Activated CD8-positive, alpha-beta memory T cell treated with anti-CD3 and anti-CD28 coated beads for 48 hours (primary cell): ENCODE data around the gene CYCS.
A peak's percentile ranks its signal among the peaks of the same experiment; 100 is the strongest.
"Not testable (repeated sequence)": the region's sequence is repeated elsewhere in the genome, so short reads cannot be mapped to it uniquely, and the experiment has no call there.

ENCODE experiments used
- DNase-seq, 3 experiments: peaks; one replicate each; pipeline ENCODE4 v3.0.0-alpha.2; 2020; ENCODE audit warnings: low read depth in 2 of 3, low spot score in 2 of 3

Gene CYCS

DNA sequence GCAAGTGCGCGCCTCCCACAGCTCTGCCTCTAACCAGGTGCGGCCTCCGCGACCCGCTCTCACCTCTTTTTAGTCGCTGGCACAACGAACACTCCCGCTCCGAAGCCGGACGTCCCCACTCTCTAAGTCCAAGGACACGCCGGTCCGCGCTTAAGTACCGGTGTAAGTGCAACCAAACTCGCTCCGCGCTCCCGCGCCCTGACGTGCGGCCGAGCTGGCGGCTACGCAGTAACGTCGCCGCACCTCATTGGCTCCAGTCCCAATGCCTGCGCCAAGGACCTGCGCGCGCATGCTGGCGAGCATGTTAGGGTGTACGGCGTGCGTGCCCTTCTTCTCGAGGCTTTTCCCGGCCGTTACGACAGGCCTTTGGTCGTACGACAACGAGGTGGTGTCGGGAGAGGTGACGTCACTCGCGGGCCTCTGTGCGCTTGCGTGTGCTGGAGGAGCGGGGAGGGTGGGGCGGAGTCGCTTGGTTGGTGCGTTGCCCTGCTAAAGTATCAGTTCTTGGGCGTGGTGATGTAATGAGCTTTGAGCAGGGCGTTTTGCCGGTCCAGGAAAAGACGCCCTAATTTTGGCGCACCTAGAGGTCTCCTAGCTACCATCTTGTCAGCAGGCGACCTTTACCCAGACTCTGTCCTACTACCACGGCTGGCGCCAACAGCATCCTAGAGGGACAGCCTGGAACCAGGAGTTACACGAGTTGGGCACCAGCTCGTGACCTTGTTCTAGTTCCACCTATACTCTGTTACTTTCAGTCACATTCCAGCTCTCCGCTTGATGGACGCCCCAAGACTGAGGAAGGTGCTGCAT is at the start of gene CYCS:
CYCS (minus strand) TSS at position 124 of the 810 bp plus-strand sequence. CDS start 1,141 bp downstream, outside the sequence.
- peak; percentile 90 to 100 (median 97) for DNase-seq

DNA sequence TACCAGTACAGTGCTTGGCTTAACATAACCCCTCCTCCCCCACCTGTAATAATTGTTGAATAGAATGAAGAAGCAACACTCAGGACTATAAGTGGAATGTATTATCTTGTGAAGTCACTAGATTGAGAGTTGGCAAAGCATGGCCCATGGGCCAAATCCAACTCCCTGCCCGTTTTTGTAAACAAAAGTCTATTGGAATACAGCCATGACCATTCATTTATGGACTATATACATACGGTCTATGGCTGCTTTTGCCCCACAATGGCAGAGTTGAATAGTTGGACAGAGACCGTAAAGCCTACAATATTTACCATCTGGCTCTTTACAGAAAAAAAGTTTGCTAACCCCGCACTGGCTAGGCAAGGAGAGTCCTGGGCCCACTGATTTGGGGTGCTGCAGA is 48.1 kb upstream of the CYCS start:
- no peak for DNase-seq

DNA sequence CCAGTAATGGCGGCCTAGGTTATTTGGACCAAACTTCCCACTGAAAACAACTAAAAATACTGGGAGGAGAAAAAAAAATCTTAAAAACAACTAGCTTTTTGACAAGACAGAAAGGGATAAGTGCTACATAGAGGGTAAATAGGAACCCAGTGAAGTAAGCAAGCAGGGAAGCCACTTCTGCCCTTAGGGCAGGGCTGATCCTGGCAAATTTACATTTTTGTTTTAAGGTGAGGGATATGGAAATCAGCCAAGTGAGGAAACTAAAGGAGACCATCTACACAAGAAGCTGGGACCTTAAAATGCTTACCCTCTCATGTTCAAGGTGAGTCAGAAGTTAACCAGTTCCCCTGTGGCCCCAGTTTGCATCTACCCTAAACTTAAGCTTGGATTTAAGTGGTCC is 46.5 kb upstream of the CYCS start:
- DNase-seq = no peak

DNA sequence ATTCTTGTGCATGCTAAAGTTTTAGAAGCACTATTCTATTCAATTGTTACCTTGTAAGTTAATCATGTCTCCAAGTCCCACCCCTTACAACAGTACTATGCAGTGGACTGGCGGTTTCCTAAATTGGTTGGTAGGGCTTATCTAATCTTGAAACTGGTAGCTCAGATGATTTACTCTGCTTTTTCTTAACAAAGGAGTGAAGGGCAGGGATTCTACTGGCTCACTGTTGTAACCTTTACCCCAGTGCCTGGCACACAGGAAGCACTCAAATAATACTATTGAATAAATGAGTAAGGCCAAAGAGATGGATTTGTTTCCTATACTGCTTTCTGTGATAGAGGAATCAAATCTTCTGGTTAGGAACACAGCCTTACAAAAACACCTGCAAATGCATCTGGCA is 46.0 kb upstream of the CYCS start:
- DNase-seq = no peak

DNA sequence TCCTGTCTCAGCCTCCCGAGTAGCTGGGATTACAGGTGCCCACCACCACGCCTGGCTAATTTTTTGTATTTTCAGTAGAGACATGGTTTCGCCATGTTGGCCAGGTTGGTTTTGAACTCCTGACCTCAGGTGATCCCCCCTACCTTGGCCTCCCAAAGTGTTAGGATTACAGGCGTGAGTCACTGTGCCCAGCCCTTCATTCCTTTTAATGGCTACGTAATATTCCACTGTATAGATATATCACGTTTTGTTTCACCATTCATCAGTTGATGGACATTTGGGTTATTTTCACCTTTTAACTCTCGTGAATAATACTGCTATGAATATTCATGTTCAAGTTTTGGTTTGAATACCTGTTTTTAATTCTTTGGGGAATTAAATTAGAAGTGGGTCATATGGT is 44.6 kb upstream of the CYCS start:
- no peak for DNase-seq

DNA sequence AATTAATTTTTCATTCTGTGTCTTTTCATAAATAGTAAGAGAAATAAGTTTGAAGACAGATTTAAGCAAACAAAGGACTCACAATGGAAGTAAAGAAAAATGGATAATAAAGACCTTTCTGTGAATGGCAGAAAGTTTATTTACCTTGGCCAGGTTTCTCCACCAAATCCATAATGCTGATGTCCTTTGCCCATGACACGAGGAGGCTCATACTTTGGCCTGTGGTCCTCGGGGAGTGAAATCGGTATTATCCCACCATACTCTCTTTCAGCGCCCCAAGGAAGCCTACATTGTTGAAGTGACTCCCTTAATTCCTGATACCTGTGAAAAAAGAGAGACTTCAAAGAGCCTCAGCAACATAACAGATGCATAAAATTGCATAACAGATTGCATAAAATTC is 43.1 kb upstream of the CYCS start:
- DNase-seq = no peak

DNA sequence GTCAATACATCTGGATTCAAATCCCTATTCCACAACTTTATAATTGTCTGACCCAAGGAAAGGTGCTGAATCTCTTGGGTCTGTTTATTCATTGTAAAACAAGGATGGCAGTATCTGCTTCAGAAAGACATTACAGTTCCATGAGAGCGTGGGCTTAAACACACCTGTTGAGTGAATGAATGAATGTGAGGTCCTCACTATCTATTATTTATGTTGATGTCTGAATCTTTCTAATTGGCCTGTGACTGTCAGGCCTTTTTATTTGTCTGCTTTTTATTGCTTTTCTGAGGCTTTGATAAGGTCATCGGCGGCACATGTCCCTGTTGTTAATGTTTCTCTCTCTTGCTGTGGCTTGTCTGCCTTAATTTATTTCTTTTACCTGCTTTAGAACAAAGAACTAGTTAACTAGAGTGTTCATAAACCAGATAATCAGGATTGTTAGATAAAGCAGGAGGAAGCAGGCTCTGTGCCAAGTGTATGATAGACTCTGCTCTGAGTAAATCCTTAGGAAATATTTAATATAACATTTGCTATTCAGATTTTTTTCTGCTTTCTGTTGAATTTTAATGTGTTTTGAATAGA is 42.3 kb upstream of the CYCS start:
- no peak for DNase-seq

DNA sequence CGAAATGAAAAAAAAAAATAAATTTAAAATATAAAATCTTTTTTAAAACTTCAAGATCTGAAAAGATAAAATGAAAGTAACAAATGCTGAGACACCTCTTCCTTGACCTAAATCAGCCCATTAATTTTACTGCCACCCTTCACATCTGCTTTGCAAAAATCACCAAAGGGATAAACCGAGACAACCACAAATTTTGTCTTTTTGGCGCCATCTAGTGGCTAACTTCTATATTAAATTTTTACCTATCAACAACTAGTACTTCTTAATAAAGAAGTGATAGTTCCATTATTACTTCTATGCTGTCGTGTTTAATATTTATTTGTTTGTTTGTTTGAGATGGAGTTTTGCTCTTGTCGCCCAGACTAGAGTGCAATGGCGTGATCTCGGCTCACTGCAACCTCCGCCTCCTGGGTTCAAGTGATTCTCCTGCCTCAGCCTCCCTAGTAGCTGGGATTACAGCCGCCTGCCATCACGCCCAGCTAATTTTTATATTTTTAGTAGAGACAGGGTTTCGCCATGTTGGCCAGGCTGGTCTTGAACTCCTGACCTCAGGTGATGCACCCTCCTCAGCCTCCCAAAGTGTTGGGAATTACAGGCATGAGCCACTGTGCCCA is 35.0 kb upstream of the CYCS start:
- not testable (repeated sequence) for DNase-seq

DNA sequence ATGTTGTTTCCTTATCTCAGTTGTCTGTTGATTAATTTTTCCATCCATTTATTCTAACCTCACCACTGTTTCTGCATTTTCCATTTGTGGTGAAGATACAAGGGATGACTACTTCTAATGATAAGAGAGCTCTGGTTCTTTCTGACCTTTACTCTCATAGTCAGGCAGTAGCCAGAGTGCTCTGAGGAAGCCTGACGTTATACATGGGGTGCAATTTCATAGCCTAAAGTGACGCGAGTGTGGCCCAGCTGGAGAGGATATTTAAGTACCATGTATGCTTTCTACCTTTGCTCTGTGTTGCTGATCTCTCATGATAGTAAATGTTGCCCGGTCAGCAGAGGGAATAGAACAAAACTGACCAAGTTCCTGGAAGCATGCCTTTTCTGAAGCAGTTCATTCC is 33.9 kb upstream of the CYCS start:
- no peak for DNase-seq

DNA sequence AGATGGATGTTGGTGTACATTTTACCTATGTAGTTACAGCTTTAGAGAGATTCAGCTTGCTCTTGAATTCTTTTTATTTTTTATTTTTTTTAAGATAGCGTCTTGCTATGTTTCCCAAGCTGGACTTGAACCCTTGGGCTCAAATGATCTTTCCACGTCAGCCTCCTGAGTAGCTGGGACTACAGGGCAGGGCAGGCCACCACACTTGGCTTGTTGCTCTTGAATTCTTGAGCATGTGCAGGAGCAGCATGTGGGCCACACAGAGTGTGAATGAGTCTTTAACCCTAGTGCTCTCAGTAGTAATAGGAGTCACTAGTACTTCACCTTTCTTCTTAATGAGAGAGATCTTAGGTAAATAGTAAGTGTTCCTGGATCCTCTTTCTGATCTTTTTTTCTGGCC is 26.7 kb upstream of the CYCS start:
- no peak for DNase-seq

DNA sequence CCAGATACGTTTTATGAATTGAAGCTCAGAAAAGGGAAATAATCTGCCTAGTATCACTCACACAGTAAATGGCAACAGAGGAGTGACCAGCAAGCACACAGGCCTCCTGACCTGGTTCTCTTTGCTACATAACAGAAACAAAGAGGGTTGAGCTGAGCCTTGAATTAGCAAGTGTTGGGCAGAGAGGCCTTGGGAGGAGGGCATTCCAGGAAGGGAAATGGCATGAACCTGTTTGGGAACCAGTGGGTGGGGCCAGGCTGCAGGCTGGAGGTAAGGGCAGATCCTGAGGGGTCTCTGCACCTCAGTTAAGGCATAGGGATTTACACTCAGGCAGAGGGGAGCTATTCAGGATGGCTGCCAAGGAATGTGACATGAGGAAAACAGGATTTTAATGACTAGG is 24.8 kb upstream of the CYCS start:
- no peak for DNase-seq

DNA sequence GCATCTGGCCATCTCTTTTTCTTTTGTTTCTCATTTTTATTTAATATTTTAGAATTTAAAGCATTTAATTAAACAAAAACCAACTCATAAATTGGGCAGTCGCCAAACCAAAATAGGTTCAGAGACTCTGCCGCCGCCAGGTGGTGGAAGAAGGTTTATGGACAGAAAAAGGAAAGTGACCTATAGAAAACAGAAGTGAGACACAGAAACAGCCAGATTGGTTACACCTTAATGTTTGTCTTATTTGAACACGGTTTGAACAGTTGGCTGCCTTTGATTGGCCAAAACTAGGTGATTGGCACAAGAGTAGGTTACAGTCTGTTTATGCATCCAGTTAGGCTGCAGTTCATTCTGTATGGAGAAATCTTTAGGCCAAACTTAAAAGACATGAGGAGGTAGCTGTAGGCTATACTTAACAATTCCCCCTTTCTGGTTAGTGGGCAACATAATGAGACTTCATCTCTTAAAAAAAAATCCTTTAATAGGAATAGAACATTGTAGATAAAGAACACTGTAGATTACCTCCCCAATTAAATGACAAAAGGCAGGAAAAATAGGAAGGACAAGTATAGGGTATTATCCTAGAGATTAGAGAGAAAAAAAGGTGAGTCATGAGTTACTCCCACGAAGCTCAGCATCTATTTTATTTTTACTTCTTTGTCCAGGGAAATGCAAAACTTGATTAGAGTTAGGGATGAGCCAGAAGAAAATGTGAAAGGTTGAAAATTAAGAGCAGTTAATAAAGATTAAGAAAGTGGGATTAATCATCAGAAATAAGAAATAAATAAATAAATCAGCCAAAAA is 23.9 kb upstream of the CYCS start:
- no peak for DNase-seq

DNA sequence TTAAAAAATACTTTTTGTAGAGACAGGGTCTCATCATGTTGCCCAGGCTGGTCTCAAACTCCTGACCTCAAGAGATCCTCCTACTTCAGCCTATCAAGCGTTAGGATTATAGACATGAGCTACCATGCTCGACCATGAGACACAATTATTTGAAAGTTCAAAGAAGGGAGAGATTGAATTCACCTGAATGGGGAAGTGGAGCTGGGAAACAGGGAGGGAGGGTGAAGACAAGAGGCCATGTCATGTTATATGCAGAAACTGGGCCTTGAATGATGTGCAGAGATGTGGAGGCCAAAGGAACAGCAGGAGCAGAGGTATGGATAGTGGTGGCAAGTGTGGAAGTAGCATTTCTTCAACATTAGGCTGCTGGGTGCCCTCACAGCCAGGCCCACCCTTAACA is 18.7 kb upstream of the CYCS start:
- no peak for DNase-seq

DNA sequence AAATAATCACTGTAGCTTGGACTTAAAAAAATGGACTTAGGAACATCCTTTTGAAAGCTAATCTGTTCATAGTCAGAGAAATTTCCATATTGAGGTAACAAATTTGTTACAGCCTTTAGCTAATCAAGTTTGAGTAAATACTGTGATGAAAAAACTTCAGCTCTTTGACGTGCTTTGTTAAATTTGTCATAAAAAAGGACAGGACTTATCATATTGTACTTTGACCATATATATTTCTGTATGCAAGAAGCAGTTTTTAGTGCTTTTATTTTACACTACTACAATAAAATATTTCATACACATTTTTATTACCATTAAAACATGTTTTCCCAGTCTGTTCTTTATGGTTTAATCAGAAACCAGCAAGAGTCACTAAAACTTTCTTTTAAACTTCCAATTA is 14.5 kb upstream of the CYCS start:
- DNase-seq = no peak

DNA sequence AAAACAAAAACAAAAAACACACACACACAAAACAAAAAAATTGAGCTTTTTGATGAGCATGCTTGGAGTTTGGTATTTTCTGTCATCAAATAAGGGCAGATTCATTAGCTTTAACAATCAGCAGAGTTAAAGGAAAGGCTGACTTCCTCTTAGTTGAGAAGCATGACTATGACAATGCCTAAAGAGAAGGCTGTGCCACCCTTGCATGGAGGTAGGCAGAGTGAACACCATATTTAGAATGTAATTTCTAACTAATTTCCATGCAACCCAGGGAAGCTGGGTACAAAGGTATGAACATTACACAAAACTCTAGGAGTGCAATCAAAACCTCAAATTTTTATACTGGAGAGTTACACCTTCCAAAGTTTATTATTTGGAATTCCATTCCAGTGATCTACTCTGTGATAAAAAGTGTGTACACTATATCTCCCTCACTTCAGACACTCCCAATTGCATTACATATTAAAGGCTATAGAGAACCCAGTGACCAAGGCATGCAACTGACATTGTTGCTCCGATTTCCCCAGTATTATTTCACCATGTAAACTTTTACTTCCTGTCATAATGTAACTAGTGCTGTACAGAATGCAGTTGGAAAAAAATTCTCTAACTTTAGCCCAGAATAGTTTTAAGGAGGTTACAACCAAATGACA is 9.4 kb upstream of the CYCS start:
- no peak for DNase-seq

DNA sequence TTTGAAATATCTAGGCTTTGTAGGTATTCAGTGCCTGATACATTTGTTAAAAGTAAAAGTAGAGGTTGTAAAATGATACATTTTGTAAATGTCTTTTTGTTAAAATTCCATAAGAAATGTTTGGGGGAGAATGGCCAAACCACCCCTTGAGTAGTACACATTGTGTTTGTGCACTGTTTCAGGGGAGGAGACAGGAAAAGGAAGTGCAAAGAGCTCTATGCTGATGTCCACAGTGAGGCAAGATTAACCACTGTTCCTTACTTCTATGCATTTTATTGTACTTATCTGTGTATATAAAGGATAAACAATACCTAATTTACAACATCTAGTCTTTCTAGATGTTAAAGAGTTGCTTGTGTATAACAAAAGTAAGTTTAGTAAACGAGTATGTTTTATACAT is 7.4 kb upstream of the CYCS start:
- no peak for DNase-seq

DNA sequence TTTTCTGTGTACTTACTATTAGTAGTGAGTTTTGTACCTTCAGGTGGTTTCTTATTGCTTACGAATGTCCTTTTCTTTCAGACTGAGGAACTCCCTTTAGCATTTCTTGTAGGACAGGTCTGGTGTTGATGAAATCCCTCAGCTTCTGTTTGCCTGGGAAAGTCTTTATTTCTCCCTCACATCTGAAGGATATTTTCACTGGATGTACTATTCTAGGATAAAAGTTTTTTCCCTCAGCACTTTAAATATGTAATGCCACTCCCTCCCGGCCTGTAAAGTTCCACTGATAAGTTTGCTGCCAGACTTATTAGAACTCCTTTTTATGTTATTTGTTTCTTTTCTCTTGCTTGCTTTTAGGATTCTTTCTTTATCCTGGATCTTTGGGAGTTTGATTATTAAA is 1.7 kb upstream of the CYCS start:
- no peak for DNase-seq

DNA sequence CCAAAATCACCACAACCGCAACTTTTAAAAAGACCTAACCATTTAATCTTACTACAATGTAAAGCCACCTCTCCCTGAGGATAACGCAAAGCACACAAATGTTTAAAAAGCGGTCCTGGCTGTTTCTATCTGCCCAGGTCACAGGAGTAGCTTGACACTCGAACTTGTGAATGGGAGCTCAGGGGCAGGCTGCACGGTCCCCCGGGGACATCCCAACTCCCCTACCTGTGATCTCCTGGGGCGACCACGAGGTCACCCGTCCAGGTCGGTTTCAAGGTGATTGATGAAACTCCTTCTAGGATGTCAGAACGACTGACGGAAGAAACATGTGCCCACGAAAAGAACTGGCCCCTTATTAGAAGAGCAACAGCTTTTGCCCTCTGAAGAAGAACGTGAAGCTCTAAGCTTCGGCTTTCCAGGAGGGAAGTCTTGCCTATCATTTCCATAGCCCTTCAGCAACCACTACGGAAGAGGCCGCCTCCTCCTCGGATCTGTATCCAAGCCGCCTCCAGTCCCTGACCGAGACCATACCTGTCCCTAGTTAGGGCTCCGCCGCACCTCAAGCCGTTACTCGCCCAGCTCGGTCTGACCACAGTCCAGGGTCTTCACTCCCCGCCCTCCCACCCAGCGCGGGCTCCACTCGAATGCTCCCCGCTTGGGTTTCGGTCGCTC is 459 bp downstream of the CYCS start:
- DNase-seq = no peak

DNA sequence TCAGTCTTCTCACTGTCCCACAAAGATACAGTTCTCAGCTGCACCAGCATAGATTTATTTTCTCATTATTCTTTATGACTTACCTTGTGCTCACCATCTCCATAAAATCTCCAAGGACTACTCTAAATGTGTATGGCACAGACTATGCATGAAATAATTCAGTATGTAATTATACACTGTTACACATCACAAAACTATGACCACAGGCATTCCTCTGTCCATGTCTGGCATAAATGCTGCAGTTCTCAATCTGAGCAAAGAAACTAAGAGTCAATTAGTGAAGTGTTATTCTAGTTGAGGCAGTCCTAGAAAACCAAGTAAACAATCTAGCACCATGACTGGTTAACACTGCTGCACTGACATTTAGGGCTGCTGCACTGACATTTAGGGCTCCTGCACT is 2.7 kb downstream of the CYCS start:
- DNase-seq = no peak

DNA sequence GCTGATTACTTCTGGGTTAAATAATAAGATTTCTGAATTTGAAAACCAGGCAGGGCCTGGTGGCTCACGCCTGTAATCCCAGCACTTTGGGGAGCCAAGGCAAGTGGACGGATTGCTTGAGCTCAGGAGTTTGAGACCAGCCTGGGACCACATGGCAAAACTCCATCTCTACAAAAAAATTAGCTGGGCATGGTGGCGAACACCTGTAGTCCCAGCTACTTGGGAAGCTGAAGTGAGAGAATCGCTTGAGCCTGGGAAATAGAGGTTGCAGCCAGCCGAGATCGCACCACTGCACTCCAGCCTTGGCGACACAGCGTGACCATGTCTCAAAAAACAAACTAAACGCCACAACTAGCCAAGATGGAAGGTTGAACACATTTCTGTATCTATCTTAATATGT is 3.5 kb downstream of the CYCS start:
- no peak for DNase-seq

DNA sequence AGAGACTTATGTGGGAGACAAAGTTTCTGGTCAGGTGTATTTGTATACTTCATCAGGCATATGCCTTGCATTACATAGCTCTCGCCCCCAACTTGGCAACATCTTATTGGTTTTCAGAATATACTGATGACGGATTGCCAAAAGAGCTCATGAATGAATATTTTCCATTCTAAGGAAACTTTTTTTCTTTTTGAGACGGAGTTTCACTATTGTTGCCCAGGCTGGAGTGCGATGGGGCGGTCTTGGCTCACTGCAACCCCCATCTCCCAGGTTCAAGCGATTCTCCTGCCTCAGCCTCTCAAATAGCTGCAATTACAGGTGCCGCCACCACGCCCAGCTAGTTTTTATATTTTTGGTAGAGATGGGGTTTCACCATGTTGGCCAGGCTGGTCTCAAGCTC is 6.0 kb downstream of the CYCS start:
- DNase-seq = no peak
